ELR (cell line): ENCODE measurements around the gene PRKCA.
"Not testable (repeated sequence)": the region's sequence is repeated elsewhere in the genome, so short reads cannot be mapped to it uniquely, and the experiment has no call there.

Experiments
- DNase-seq: peaks from one replicate; pipeline ENCODE4 v3.0.0-alpha.2; 2015; ENCODE audit warnings: low read depth

The PRKCA gene

GRCh38 chr17:66578781-66579489 is 276.5 kb downstream of the PRKCA start:
- DNase-seq: peak; percentile 45

DNA sequence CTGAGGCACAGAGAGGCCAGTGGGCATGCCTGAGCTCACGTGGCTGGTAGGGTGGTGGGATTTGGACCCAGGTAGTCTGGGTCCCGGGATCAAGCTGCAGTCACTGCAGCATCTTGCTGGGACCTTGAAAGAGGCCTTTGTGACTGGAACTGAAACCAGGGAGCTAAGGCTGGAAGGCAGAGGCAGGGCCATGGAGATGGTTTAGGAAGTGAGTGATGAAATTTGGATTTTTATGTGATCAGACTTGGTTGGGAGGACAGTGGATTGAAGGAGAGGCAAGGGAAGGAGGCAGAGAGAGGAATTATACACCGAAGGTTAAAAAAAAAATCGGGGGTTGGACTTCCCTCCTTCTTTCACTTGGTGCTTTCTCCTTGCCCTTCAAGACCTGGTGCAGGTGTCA is 277.1 kb downstream of the PRKCA start:
- no peak for DNase-seq

GRCh38 chr17:66580184-66580955 is 278.0 kb downstream of the PRKCA start:
- DNase-seq: peak; percentile 56

- DNase-seq: peak; percentile 37
Observed at GRCh38 chr17:66580956-66581391, 278.6 kb downstream of the PRKCA start.

GRCh38 chr17:66582373-66583111 is 280.1 kb downstream of the PRKCA start:
- no peak for DNase-seq

DNA sequence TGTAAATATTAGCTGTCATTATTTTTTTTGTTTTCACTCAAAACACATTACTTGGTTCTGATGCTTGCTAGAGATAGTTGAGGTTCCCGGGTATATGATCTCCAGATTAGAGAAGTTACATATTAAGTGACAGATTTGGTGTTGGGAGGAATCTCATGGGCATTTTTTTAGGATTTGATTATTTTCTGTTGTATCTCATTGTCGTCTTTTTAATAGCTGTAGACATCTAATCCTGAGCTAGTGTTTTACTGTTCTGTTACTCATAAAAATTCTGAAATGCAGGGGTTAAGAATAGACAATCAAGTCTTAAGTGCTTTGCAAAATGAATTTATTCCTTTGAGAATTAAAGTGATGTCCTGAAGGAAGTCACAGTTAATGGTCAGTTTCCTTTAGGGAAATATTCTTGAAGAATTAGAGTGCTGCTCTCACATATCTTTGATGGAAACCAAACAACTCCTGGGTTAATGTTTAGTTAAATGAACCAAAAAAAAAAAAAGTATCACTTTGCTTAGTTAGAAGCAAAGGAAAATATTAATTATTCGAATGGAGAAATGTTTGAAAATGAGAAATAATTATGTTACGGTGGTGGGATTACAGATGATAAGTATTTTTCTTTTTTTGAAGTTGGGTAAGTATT is 280.8 kb downstream of the PRKCA start:
- DNase-seq: no peak

DNA sequence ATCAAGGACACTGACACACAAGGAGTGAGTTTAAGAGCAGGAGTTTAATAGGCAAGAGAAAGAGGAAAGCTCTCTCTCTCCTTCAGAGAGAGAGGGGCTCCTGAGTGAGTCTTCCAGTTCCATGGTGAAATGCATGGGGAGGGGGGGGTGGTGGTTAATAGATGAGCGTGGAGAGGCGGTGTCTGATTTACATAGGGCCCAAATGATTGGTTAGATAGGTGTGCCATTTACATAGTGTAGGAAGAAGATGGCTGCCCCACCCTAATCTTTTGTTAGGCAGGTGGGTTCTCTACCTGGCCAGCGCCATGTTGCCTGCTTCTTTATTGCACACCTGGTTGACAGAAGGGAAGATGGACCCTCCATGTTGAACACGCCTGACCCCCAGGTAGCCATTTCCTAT is 282.5 kb downstream of the PRKCA start:
- DNase-seq: no peak

DNA sequence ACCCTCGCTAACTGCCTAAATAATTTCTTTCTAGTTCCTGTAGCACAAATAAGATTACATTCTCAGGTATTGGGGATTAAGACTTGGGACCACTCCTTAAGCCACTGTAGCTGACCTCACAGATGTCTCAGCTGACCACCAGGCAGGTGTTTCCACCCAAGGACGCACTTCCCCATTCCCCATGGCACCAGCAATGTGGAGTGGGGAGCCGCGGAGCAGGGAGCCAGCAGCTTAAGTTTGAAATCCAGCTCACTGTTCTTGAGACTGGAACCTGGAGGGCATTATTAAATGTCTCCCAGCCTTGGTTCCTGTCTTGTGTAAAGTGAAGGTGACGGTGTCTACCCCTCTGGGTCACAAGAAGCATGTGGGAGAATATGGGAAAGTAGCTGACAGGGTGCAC is 283.1 kb downstream of the PRKCA start:
- DNase-seq: no peak

DNA sequence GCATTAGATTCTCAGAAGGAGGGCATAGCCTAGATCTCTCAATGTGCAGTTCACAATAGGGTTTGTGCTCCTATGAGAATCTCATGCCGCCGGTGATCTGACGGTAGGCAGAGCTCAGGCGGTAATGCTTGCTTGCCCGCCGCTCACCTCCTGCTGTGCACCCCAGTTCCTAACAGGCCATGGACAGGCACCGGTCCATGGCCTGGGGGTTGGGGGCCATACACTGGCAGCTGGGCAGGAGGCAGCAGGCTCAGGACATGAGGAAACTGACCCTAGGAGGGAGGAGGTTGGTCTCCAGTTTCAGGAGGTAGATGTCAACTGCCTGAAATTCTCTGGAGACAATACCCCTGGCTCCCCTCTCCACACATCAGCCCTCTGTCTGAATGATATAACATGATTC is 287.5 kb downstream of the PRKCA start:
- DNase-seq: no peak

- DNase-seq: no peak
Observed at GRCh38 chr17:66593116-66593515, 290.7 kb downstream of the PRKCA start.

- no peak for DNase-seq
Observed at GRCh38 chr17:66595893-66596292, 293.5 kb downstream of the PRKCA start.

GRCh38 chr17:66602659-66603384 is 300.4 kb downstream of the PRKCA start:
- DNase-seq: peak; percentile 69

- DNase-seq: no peak
Observed at GRCh38 chr17:66604376-66604775, 302.0 kb downstream of the PRKCA start.

- no peak for DNase-seq
Observed at GRCh38 chr17:66605541-66605940, 303.1 kb downstream of the PRKCA start.

DNA sequence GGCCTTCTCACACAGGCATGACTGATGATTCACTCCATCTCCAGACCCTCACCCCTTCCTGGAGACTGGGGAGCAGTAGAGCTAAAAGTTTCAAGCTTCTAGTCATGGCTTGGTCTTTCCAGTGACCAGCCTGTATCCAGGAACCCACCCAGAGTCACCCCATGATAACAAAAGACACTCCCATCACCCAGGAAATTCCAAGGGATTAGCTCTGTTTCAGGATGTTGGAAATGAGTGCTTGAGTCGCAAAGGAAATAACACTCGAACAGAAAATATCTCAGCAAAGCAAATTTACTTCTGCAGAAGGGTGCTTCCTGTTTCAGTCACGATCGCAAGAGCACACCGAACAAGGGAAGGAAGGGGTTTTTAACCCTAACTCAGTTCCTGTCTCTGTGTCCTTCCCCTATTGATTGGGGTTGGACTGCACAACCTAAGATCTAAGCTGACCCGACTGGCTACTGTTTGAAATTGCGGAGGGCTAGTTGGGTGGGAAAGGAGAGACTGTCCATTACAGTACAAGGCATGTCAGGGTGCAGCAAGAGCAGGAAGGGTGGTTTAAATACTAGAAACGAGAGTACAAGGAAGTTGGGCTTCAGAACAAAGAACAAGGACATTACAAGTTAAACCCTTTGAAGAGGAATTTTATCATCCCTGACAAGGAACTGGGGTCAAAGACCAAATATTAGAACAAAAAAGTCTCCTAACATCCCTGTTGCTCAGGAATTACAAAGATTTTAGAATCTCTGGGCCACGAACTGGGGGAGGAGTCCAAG is 308.1 kb downstream of the PRKCA start:
- no peak for DNase-seq

- no peak for DNase-seq
Observed at GRCh38 chr17:66611397-66611796, 309.0 kb downstream of the PRKCA start.

- DNase-seq: no peak
Observed at GRCh38 chr17:66612993-66613392, 310.6 kb downstream of the PRKCA start.

- no peak for DNase-seq
Observed at GRCh38 chr17:66614469-66614868, 312.1 kb downstream of the PRKCA start.

- no peak for DNase-seq
Observed at GRCh38 chr17:66619206-66619605, 316.8 kb downstream of the PRKCA start.

DNA sequence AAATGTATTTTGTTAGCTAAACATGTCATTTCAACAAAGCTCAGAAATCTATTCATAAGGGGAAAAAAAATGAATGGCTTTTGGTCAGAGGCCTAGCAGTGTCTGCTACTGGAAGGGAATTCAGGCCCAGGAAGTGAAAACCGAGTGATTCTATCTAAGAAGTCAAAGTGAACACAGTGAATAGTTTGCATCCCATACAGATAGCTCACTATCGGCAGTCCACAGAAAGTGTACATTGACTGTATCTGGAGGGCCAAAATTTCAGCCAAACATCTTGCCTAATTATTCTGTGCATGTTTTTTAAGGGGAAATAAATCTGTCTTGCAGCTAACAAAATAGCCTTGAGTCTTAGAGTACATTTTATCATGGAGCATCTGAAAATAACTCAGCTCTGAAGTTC is 318.1 kb downstream of the PRKCA start:
- no peak for DNase-seq

DNA sequence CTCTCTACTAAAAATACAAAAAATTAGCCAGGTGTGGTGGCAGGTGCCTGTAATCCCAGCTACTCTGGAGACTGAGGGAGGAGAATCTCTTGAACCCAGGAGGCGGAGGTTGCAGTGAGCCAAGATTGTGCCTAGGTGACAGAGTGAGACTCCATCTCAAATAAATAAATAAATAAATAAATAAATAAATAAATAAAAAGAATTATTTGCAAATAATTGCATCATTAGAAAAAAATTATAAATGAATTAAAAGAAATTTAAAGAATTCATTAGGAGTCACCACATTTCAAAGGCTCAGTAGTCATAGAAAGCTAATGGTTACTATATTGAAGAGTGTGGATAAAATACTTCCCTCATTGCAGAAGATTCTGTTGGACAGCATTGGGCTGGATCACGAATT is 322.2 kb downstream of the PRKCA start:
- not testable (repeated sequence) for DNase-seq
